Renal pelvis (tissue), 12 donors: Measurements from ENCODE around the gene PPP1R3D. TPM values are rescaled to one million over a fixed set of nuclear protein-coding genes. Genes with fewer than 3 reads are reported as not detected.
"Not testable (repeated sequence)": the region's sequence is repeated elsewhere in the genome, so short reads cannot be mapped to it uniquely, and the experiment has no call there.

Source experiments
- DNase-seq: peaks from one replicate; pipeline ENCODE4 v3.0.0-alpha.2; 2013
- long read RNA-seq, 16 experiments: transcript quantifications; one replicate each; lab custom pipeline, GENCODE V29; 2026
- polyA plus RNA-seq, 3 donors: library from polyadenylated mRNA; unstranded; fragments of 120-200 nt; gene quantifications; one replicate each; pipeline ENCODE4 v1.2.1, GENCODE V29; 2013; ENCODE audit not compliant: insufficient read length in 3 of 3

PPP1R3D gene
- polyA plus RNA-seq: 1 to 10 TPM; 5.5 to 5.8 (median 5.6) TPM
- long read RNA-seq, donor 1, transcript PPP1R3D-201 (1 exons, 3,630 nt): major isoform, 6 of 6 reads
- long read RNA-seq, donor 1, partial matches to known transcripts: 0 of 6 reads
- long read RNA-seq, donor 1, other reads (novel, unspliced or antisense): 0 of 6 reads
- long read RNA-seq, donor 2, transcript PPP1R3D-201 (1 exons, 3,630 nt): major isoform, 13 of 27 reads
- long read RNA-seq, donor 2, partial matches to known transcripts: 14 of 27 reads
- long read RNA-seq, donor 2, other reads (novel, unspliced or antisense): 0 of 27 reads
- long read RNA-seq, donor 3, transcript PPP1R3D-201 (1 exons, 3,630 nt): major isoform, 14 of 14 reads
- long read RNA-seq, donor 3, partial matches to known transcripts: 0 of 14 reads
- long read RNA-seq, donor 3, other reads (novel, unspliced or antisense): 0 of 14 reads
- long read RNA-seq, donor 4, transcript PPP1R3D-201 (1 exons, 3,630 nt): major isoform, 6 of 6 reads
- long read RNA-seq, donor 4, partial matches to known transcripts: 0 of 6 reads
- long read RNA-seq, donor 4, other reads (novel, unspliced or antisense): 0 of 6 reads
- long read RNA-seq, donor 5, transcript PPP1R3D-201 (1 exons, 3,630 nt): major isoform, 14 of 14 reads
- long read RNA-seq, donor 5, partial matches to known transcripts: 0 of 14 reads
- long read RNA-seq, donor 5, other reads (novel, unspliced or antisense): 0 of 14 reads
- long read RNA-seq, donor 6, transcript PPP1R3D-201 (1 exons, 3,630 nt): major isoform, 11 of 11 reads
- long read RNA-seq, donor 6, partial matches to known transcripts: 0 of 11 reads
- long read RNA-seq, donor 6, other reads (novel, unspliced or antisense): 0 of 11 reads
- long read RNA-seq, donor 7, transcript PPP1R3D-201 (1 exons, 3,630 nt): major isoform, 16 of 16 reads
- long read RNA-seq, donor 7, partial matches to known transcripts: 0 of 16 reads
- long read RNA-seq, donor 7, other reads (novel, unspliced or antisense): 0 of 16 reads
- long read RNA-seq, donor 8, transcript PPP1R3D-201 (1 exons, 3,630 nt): major isoform, 5 of 5 reads
- long read RNA-seq, donor 8, partial matches to known transcripts: 0 of 5 reads
- long read RNA-seq, donor 8, other reads (novel, unspliced or antisense): 0 of 5 reads
- long read RNA-seq, donor 9, transcript PPP1R3D-201 (1 exons, 3,630 nt): major isoform, 15 of 15 reads
- long read RNA-seq, donor 9, partial matches to known transcripts: 0 of 15 reads
- long read RNA-seq, donor 9, other reads (novel, unspliced or antisense): 0 of 15 reads
- long read RNA-seq, donor 10, transcript PPP1R3D-201 (1 exons, 3,630 nt): major isoform, 7 of 20 reads
- long read RNA-seq, donor 10, partial matches to known transcripts: 0 of 20 reads
- long read RNA-seq, donor 10, other reads (novel, unspliced or antisense): 13 of 20 reads
- long read RNA-seq, donor 11, transcript PPP1R3D-201 (1 exons, 3,630 nt): major isoform, 13 of 13 reads
- long read RNA-seq, donor 11, partial matches to known transcripts: 0 of 13 reads
- long read RNA-seq, donor 11, other reads (novel, unspliced or antisense): 0 of 13 reads
- long read RNA-seq, donor 12, transcript PPP1R3D-201 (1 exons, 3,630 nt): major isoform, 9 of 9 reads
- long read RNA-seq, donor 12, partial matches to known transcripts: 0 of 9 reads
- long read RNA-seq, donor 12, other reads (novel, unspliced or antisense): 0 of 9 reads
- long read RNA-seq, donor 13, transcript PPP1R3D-201 (1 exons, 3,630 nt): major isoform, 7 of 7 reads
- long read RNA-seq, donor 13, partial matches to known transcripts: 0 of 7 reads
- long read RNA-seq, donor 13, other reads (novel, unspliced or antisense): 0 of 7 reads
- long read RNA-seq, donor 14, transcript PPP1R3D-201 (1 exons, 3,630 nt): major isoform, 16 of 16 reads
- long read RNA-seq, donor 14, partial matches to known transcripts: 0 of 16 reads
- long read RNA-seq, donor 14, other reads (novel, unspliced or antisense): 0 of 16 reads
- long read RNA-seq, donor 15, transcript PPP1R3D-201 (1 exons, 3,630 nt): major isoform, 13 of 13 reads
- long read RNA-seq, donor 15, partial matches to known transcripts: 0 of 13 reads
- long read RNA-seq, donor 15, other reads (novel, unspliced or antisense): 0 of 13 reads
- long read RNA-seq, donor 16, transcript PPP1R3D-201 (1 exons, 3,630 nt): major isoform, 14 of 14 reads
- long read RNA-seq, donor 16, partial matches to known transcripts: 0 of 14 reads
- long read RNA-seq, donor 16, other reads (novel, unspliced or antisense): 0 of 14 reads

- peak; percentile 96 for DNase-seq
These were observed at the start of gene PPP1R3D, which contains the start of gene FAM217B for GRCh38 chr20:59940129-59940955. PPP1R3D (minus strand) TSS chr20:59940305; CDS start chr20:59939931, 374 bp downstream. FAM217B (plus strand) TSS chr20:59940389; CDS start chr20:59943944, 3,555 bp downstream.

- DNase-seq: no peak
These were observed 48.0 kb upstream of the PPP1R3D start for GRCh38 chr20:59988141-59988540.

GRCh38 chr20:59987135-59987534 lies 47.0 kb upstream of the PPP1R3D start:
- no peak for DNase-seq

- DNase-seq: no peak
These were observed 45.8 kb upstream of the PPP1R3D start for GRCh38 chr20:59985864-59986263.

- no peak for DNase-seq
These were observed 45.1 kb upstream of the PPP1R3D start for GRCh38 chr20:59985164-59985563.

- DNase-seq: no peak
These were observed 44.4 kb upstream of the PPP1R3D start for GRCh38 chr20:59984541-59984940.

GRCh38 chr20:59983076-59983475 lies 43.0 kb upstream of the PPP1R3D start:
- no peak for DNase-seq

- DNase-seq: no peak
These were observed 37.0 kb upstream of the PPP1R3D start for GRCh38 chr20:59977086-59977485.

- peak; percentile 79 for DNase-seq
These were observed 36.2 kb upstream of the PPP1R3D start for GRCh38 chr20:59976156-59976782.

- DNase-seq: no peak
These were observed 32.1 kb upstream of the PPP1R3D start for GRCh38 chr20:59972037-59972801.

- DNase-seq: no peak
These were observed 31.3 kb upstream of the PPP1R3D start for GRCh38 chr20:59971428-59971827.

GRCh38 chr20:59966428-59966827 lies 26.3 kb upstream of the PPP1R3D start:
- DNase-seq: no peak

- DNase-seq: no peak
These were observed 22.1 kb upstream of the PPP1R3D start for GRCh38 chr20:59962155-59962554.

- no peak for DNase-seq
These were observed 21.3 kb upstream of the PPP1R3D start for GRCh38 chr20:59961423-59961822.

- DNase-seq: no peak
These were observed 18.5 kb upstream of the PPP1R3D start for GRCh38 chr20:59958626-59959025.

- no peak for DNase-seq
These were observed 18.0 kb upstream of the PPP1R3D start, which contains the start of gene CDH26 for GRCh38 chr20:59958123-59958522. CDH26 (plus strand) TSS chr20:59958423; CDS start chr20:59958727, 304 bp downstream.

GRCh38 chr20:59957568-59957967 lies 17.5 kb upstream of the PPP1R3D start:
- DNase-seq: not testable (repeated sequence)
